Muscle layer of colon (tissue), 2 donors: Measurements from ENCODE around the gene SCN1B.

Source experiments
- H3K27ac ChIP-seq: one replicate; pipeline ENCODE4 v1.7.0; 2013; ENCODE audit warnings: low read depth, mild to moderate bottlenecking, low read length, moderate library complexity
- H3K27me3 ChIP-seq, 2 donors: one replicate each; pipeline ENCODE4 v1.7.0; 2013; ENCODE audit warnings: low read length in 2 of 2, mild to moderate bottlenecking in 2 of 2; ENCODE audit not compliant: insufficient read depth in 2 of 2, control insufficient read depth in 1 of 2
- H3K36me3 ChIP-seq: one replicate; pipeline ENCODE4 v1.7.0; 2013; ENCODE audit warnings: mild to moderate bottlenecking, low read length; ENCODE audit not compliant: insufficient read depth
- H3K4me1 ChIP-seq: one replicate; pipeline ENCODE4 v1.7.0; 2013; ENCODE audit warnings: mild to moderate bottlenecking, low read length; ENCODE audit not compliant: insufficient read depth
- H3K4me3 ChIP-seq, 2 donors: one replicate each; pipeline ENCODE4 v1.7.0; 2013; ENCODE audit warnings: low read length in 2 of 2, low read depth in 1 of 2, mild to moderate bottlenecking in 1 of 2, moderate library complexity in 1 of 2
- H3K9ac ChIP-seq: one replicate; pipeline ENCODE4 v1.7.0; 2013; ENCODE audit warnings: low read length
- H3K9me3 ChIP-seq: one replicate; pipeline ENCODE4 v1.7.0; 2013; ENCODE audit warnings: mild to moderate bottlenecking, low read length
- donor health status: abdominal sarcoma.
- donor health status: Adenocarcinoma of cecum.

SCN1B gene

DNA sequence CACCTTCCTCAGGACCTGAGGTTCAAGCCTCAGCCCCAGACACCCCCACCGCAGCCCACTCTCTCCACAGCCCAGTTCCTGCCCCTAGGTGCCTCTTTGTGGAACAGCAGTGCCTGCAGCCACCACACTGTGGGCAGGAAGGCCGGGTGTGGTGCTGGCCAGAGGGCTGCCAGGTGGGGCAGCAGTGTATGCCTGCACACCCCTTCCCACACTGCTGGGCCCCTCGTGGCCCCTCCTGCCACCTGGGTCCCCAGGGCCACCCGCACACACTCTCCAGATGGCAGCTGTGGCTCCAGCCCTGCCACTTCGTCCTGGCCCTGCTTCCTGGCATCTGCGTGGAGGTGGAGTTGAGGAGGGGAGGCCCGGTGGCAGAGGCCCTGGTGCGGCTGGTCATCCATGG, 46.4 kb downstream of the SCN1B start:
- no peaks in the 10 kb centered on the region for H3K27me3 ChIP-seq
- H3K9ac ChIP-seq = no peak overlapping the region
- H3K36me3 ChIP-seq = no peaks in the 10 kb centered on the region
- no peak overlapping the region for H3K4me3 ChIP-seq
- no peaks in the 10 kb centered on the region for H3K4me1 ChIP-seq
- no peaks in the 10 kb centered on the region for H3K9me3 ChIP-seq
- no peak overlapping the region for H3K27ac ChIP-seq

- Histone ChIP-seq H3K9me3 (no peaks in the 10 kb centered on the region), H3K9ac (no peak overlapping the region), H3K27ac (no peak overlapping the region), H3K36me3 (no peaks in the 10 kb centered on the region), H3K4me3 (no peak overlapping the region), H3K4me1 (no peaks in the 10 kb centered on the region), H3K27me3 (no peaks in the 10 kb centered on the region)
These were observed 47.3 kb downstream of the SCN1B start for GRCh38 chr19:35077411-35078223.

GRCh38 chr19:35079826-35080225, 49.6 kb downstream of the SCN1B start:
- no peaks in the 10 kb centered on the region for H3K9me3 ChIP-seq
- H3K36me3 ChIP-seq = no peaks in the 10 kb centered on the region
- no peak overlapping the region for H3K27ac ChIP-seq
- no peak overlapping the region for H3K9ac ChIP-seq
- H3K4me1 ChIP-seq = no peaks in the 10 kb centered on the region
- no peak overlapping the region for H3K4me3 ChIP-seq
- no peaks in the 10 kb centered on the region for H3K27me3 ChIP-seq

GRCh38 chr19:35080613-35081170, 50.4 kb downstream of the SCN1B start:
- H3K36me3 ChIP-seq = no peaks in the 10 kb centered on the region
- no peak overlapping the region for H3K9ac ChIP-seq
- H3K4me1 ChIP-seq = no peaks in the 10 kb centered on the region
- no peaks in the 10 kb centered on the region for H3K27me3 ChIP-seq
- no peak overlapping the region for H3K4me3 ChIP-seq
- no peak overlapping the region for H3K27ac ChIP-seq
- no peaks in the 10 kb centered on the region for H3K9me3 ChIP-seq

DNA sequence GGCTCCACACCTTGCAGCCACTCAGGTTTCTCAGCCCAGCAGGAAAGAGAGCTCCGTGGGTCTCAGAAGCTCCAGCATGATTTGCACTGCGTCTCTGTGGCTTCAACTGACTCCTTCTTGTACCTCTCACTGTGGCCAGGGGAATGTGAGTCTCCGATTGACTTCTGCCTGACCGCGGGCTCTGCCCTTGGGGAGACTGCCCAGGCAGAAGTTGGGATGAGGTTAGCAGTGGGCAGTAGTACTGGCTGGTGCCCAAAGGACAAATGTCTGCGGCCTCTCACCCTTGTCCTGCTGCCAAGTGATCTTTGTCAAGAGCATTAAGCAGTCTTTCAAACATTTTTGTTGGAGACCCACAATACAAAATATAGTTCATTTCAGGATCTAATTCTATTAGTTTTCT, 50.9 kb downstream of the SCN1B start:
- H3K4me1 ChIP-seq = no peaks in the 10 kb centered on the region
- no peak overlapping the region for H3K9ac ChIP-seq
- H3K27ac ChIP-seq = no peak overlapping the region
- H3K36me3 ChIP-seq = no peaks in the 10 kb centered on the region
- no peaks in the 10 kb centered on the region for H3K27me3 ChIP-seq
- no peaks in the 10 kb centered on the region for H3K9me3 ChIP-seq
- no peak overlapping the region for H3K4me3 ChIP-seq

GRCh38 chr19:35083691-35084508, 53.6 kb downstream of the SCN1B start:
- H3K27me3 ChIP-seq = no peaks in the 10 kb centered on the region
- no peaks in the 10 kb centered on the region for H3K4me1 ChIP-seq
- no peak overlapping the region for H3K9ac ChIP-seq
- H3K36me3 ChIP-seq = no peaks in the 10 kb centered on the region
- H3K4me3 ChIP-seq = no peak overlapping the region
- H3K27ac ChIP-seq = no peak overlapping the region
- no peaks in the 10 kb centered on the region for H3K9me3 ChIP-seq

DNA sequence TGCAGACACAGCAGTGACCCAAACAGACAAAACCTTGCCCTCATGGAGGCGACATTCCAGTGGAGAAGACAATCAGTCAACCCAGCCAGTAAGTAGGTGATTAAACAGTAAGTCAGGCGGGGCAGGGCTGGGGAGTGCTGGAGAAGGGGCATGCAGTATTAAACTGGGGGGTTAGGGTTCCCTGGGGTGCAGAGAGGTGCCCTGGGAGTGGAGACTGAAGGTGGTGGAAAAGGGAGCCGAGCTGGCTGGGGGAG, 54.2 kb downstream of the SCN1B start:
- no peaks in the 10 kb centered on the region for H3K36me3 ChIP-seq
- H3K4me3 ChIP-seq = no peak overlapping the region
- H3K9me3 ChIP-seq = no peaks in the 10 kb centered on the region
- H3K4me1 ChIP-seq = no peaks in the 10 kb centered on the region
- H3K27ac ChIP-seq = no peak overlapping the region
- no peak overlapping the region for H3K9ac ChIP-seq
- no peaks in the 10 kb centered on the region for H3K27me3 ChIP-seq

GRCh38 chr19:35085947-35086346, 55.7 kb downstream of the SCN1B start:
- Histone ChIP-seq H3K27me3 (peaks cover 0 to 13% of the 10 kb centered on the region in 2 donors), H3K36me3 (no peaks in the 10 kb centered on the region), H3K27ac (no peak overlapping the region), H3K9ac (no peak overlapping the region), H3K9me3 (no peaks in the 10 kb centered on the region), H3K4me1 (no peaks in the 10 kb centered on the region), H3K4me3 (no peak overlapping the region)

DNA sequence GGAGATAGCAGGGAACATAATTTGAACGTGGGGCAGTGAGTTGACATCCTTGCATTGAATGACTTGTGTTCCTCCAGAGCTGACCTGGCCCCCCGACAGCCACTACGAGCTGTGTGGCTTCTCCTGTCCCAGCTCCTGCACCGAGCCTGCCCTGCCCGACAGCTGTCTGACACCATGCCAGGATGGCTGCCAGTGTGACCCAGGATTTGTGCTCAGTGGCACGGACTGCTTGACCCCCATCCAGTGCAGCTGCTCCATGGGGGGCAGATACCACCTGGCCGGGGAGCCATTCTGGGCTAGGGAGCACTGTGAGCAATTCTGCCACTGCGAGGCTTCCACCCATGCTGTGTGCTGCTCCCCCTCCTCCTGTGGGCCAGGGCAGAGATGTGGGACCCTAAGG, 56.2 kb downstream of the SCN1B start:
- H3K9me3 ChIP-seq = no peaks in the 10 kb centered on the region
- H3K36me3 ChIP-seq = no peaks in the 10 kb centered on the region
- H3K27me3 ChIP-seq = peaks cover 0 to 18% of the 10 kb centered on the region in 2 donors
- no peak overlapping the region for H3K9ac ChIP-seq
- no peak overlapping the region for H3K27ac ChIP-seq
- no peak overlapping the region for H3K4me3 ChIP-seq
- no peaks in the 10 kb centered on the region for H3K4me1 ChIP-seq

- H3K9me3 ChIP-seq = no peaks in the 10 kb centered on the region
- H3K36me3 ChIP-seq = no peaks in the 10 kb centered on the region
- H3K27me3 ChIP-seq = peaks cover 0 to 18% of the 10 kb centered on the region in 2 donors
- no peaks in the 10 kb centered on the region for H3K4me1 ChIP-seq
- H3K27ac ChIP-seq = no peak overlapping the region
- no peak overlapping the region for H3K9ac ChIP-seq
- no peak overlapping the region for H3K4me3 ChIP-seq
These were observed 57.1 kb downstream of the SCN1B start for GRCh38 chr19:35087393-35087792.

- no peaks in the 10 kb centered on the region for H3K36me3 ChIP-seq
- H3K9ac ChIP-seq = no peak overlapping the region
- H3K27me3 ChIP-seq = peaks cover 0 to 18% of the 10 kb centered on the region in 2 donors
- no peak overlapping the region for H3K4me3 ChIP-seq
- H3K27ac ChIP-seq = no peak overlapping the region
- no peaks in the 10 kb centered on the region for H3K9me3 ChIP-seq
- no peaks in the 10 kb centered on the region for H3K4me1 ChIP-seq
These were observed 58.1 kb downstream of the SCN1B start for GRCh38 chr19:35088131-35088913.
